GM12892 (cell line): Measurements from ENCODE around the gene KCNK7.
"Not testable (repeated sequence)": the region's sequence is repeated elsewhere in the genome, so short reads cannot be mapped to it uniquely, and the experiment has no call there.

Experiments used
- POLR2A ChIP-seq: IDR thresholded peaks from 2 replicates; pipeline ENCODE4 v1.6.1; 2011; ENCODE audit warnings: low read depth, low read length, control low read depth
- POLR2AphosphoS5 ChIP-seq: IDR thresholded peaks from 2 replicates; pipeline ENCODE4 v1.6.1; 2011; ENCODE audit warnings: low read depth, low read length, control low read depth
- TAF1 ChIP-seq: IDR thresholded peaks from 2 replicates; pipeline ENCODE4 v1.6.1; 2011; ENCODE audit warnings: low read depth, mild to moderate bottlenecking, control low read depth, low read length, borderline replicate concordance

- TF ChIP-seq POLR2AphosphoS5, TAF1, POLR2A: not testable (repeated sequence)
Observed at GRCh38 chr11:65564879-65565559, 30.6 kb downstream of the KCNK7 start.
